ENCODE measurements around the gene CCDC102A. TPM values are rescaled to one million over a fixed set of nuclear protein-coding genes. Genes with fewer than 3 reads are reported as not detected.

The CCDC102A gene
- total and polyA plus RNA-seq, 9 of the 15 experiments (the other 6 are each of a cell fraction or from before 2014, with no cell fraction given) = 0.03 to 4.9 (median 1.4) TPM

DNA sequence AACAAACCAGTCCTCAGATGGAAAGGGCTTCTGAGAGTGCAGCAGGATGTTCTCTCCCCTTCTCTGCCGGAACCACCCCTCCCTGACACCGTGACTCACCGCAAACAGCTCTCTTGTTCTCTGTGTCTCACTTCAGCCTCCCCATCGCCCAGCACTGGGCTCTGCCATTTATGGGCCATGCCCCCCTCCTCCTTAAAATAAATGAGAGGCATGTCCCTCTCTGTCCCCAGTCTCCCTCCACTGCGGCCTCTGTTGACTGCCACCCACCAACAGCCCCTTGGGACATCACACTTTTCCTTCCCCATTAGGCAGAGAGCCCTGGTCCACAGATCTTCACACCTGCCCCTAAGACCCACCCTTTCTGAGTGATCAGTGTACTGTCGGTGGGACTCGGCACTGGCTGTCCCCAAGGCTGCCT, 6.3 kb downstream of the CCDC102A start (continued):
- TF ChIP-seq AFF4 (CRISPR knock-in tag; IDR thresholded peaks at IDR 0.05) (no peak), ZNF449 (CRISPR knock-in tag; IDR thresholded peaks at IDR 0.05) (no peak), ZC3H11A (IDR thresholded peaks at IDR 0.05; ENCODE audit: low read depth, low read length) (no peak), E2F1 (CRISPR knock-in tag; IDR thresholded peaks at IDR 0.05) (no peak), ZNF57 (CRISPR knock-in tag; IDR thresholded peaks at IDR 0.05) (no peak), ZNF696 (CRISPR knock-in tag; conservative IDR thresholded peaks at IDR 0.05) (no peak), DIDO1 (tag; IDR thresholded peaks at IDR 0.05; ENCODE audit: low read depth) (no peak), ZNF668 (CRISPR knock-in tag; IDR thresholded peaks at IDR 0.05) (no peak), ZBTB34 (CRISPR knock-in tag; IDR thresholded peaks at IDR 0.05) (no peak), ETV1 (tag; conservative IDR thresholded peaks at IDR 0.05; ENCODE audit: low read depth) (peak; percentile 85), ELF1 (tag; IDR thresholded peaks at IDR 0.05) (no peak), POLR2B (IDR thresholded peaks at IDR 0.05; ENCODE audit: low read depth, partially characterized antibody) (no peak), AFF1 (IDR thresholded peaks at IDR 0.05; ENCODE audit: low read depth in 1 of 2, partially characterized antibody in 2 of 2) (no peak)
- TF ChIP-seq, protein P1, sequence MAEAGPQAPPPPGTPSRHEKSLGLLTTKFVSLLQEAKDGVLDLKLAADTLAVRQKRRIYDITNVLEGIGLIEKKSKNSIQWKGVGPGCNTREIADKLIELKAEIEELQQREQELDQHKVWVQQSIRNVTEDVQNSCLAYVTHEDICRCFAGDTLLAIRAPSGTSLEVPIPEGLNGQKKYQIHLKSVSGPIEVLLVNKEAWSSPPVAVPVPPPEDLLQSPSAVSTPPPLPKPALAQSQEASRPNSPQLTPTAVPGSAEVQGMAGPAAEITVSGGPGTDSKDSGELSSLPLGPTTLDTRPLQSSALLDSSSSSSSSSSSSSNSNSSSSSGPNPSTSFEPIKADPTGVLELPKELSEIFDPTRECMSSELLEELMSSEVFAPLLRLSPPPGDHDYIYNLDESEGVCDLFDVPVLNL (CRISPR knock-in tag; IDR thresholded peaks at IDR 0.05; ENCODE audit: low read depth) = no peak

Data from K562 (cell line).